Measurements from ENCODE around the gene LSS.
A peak's percentile ranks its signal among the peaks of the same experiment; 100 is the strongest.
"Not testable (repeated sequence)": the region's sequence is repeated elsewhere in the genome, so short reads cannot be mapped to it uniquely, and the experiment has no call there.

The LSS gene

GRCh38 chr21:46205166-46205565 lies 23.4 kb downstream of the LSS start:
- DNase-seq (ENCODE audit: low spot score): peak; percentile 46

- peak; percentile 8 for DNase-seq (ENCODE audit: low spot score)
These were observed 25.4 kb downstream of the LSS start for GRCh38 chr21:46203203-46203600.

GRCh38 chr21:46202592-46203202 lies 25.9 kb downstream of the LSS start:
- peak; percentile 51 for DNase-seq (ENCODE audit: low spot score)

- DNase-seq (ENCODE audit: low spot score): not testable (repeated sequence)
These were observed 27.4 kb downstream of the LSS start for GRCh38 chr21:46200877-46201803.

- peak; percentile 31 for DNase-seq (ENCODE audit: low spot score)
These were observed 28.9 kb downstream of the LSS start for GRCh38 chr21:46199436-46200373.

- peak; percentile 36 for DNase-seq (ENCODE audit: low spot score)
These were observed 31.8 kb downstream of the LSS start for GRCh38 chr21:46196733-46197132.

GRCh38 chr21:46195595-46196195 lies 32.9 kb downstream of the LSS start:
- peak; percentile 40 for DNase-seq (ENCODE audit: low spot score)

- peak; percentile 54 for DNase-seq (ENCODE audit: low spot score)
These were observed 33.9 kb downstream of the LSS start for GRCh38 chr21:46194374-46195334.

- DNase-seq (ENCODE audit: low spot score): peak; percentile 41
These were observed 34.7 kb downstream of the LSS start for GRCh38 chr21:46193829-46194373.

GRCh38 chr21:46191686-46192575 lies 36.6 kb downstream of the LSS start:
- no peak for DNase-seq (ENCODE audit: low spot score)

- no peak for DNase-seq (ENCODE audit: low spot score)
These were observed 37.3 kb downstream of the LSS start for GRCh38 chr21:46191257-46191685.

GRCh38 chr21:46190491-46191131 lies 38.0 kb downstream of the LSS start:
- no peak for DNase-seq (ENCODE audit: low spot score)

GRCh38 chr21:46189959-46190490 lies 38.5 kb downstream of the LSS start:
- DNase-seq (ENCODE audit: low spot score): no peak

- DNase-seq (ENCODE audit: low spot score): no peak
These were observed 39.2 kb downstream of the LSS start for GRCh38 chr21:46189213-46189958.

- DNase-seq (ENCODE audit: low spot score): no peak
These were observed 40.1 kb downstream of the LSS start for GRCh38 chr21:46188226-46189212.

GRCh38 chr21:46187814-46188213 lies 40.8 kb downstream of the LSS start:
- DNase-seq (ENCODE audit: low spot score): no peak

Data from left forelimb (tissue), 1 donor.